T-helper 2 cell treated with Interferon-gamma antibody and Interleukin-4, amounts not matched to agents 5 μg/mL and 100 μg/mL, for 36 hours (primary cell): Measurements from ENCODE around the gene RABEPK.
"Not testable (repeated sequence)": the region's sequence is repeated elsewhere in the genome, so short reads cannot be mapped to it uniquely, and the experiment has no call there.

Source experiments
- DNase-seq: peaks from one replicate; pipeline ENCODE4 v3.0.0; 2021; ENCODE audit warnings: low spot score
- H3K27ac Mint-ChIP-seq: one replicate; pipeline ENCODE4 v1.8.0; 2021; ENCODE audit warnings: mild to moderate bottlenecking, mixed read lengths
- H3K27me3 Mint-ChIP-seq: one replicate; pipeline ENCODE4 v1.8.0; 2021; ENCODE audit warnings: low read depth, mixed read lengths
- H3K36me3 Mint-ChIP-seq: one replicate; pipeline ENCODE4 v1.8.0; 2021; ENCODE audit warnings: low read depth, mixed read lengths
- H3K4me1 Mint-ChIP-seq: one replicate; pipeline ENCODE4 v1.8.0; 2021; ENCODE audit warnings: low read depth, mixed read lengths
- H3K4me3 Mint-ChIP-seq: one replicate; pipeline ENCODE4 v1.8.0; 2022; ENCODE audit warnings: mild to moderate bottlenecking, moderate library complexity, mixed read lengths
- H3K9me3 Mint-ChIP-seq: one replicate; pipeline ENCODE4 v1.8.0; 2021; ENCODE audit warnings: mixed read lengths

Gene RABEPK

DNA sequence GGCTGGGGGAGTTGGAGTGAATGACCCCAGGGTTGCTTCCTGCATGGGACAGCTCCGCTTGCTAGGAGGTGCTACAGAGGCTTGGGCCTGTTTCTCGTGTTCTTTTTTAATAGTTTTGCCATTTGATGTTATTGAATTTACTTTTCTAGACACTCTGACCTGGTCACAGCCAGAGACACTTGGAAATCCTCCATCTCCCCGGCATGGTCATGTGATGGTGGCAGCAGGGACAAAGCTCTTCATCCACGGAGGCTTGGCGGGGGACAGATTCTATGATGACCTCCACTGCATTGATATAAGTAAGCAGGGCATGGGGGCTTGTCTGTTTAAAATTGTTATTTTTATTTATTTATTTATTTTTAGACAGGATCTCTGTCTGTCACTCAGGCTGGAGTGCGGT lies 27.4 kb downstream of the RABEPK start:
- Mint-ChIP-seq H3K9me3 (no peaks in the 10 kb centered on the region), H3K27ac (no peak overlapping the region), H3K4me3 (no peak overlapping the region), H3K4me1 (no peaks in the 10 kb centered on the region), H3K27me3 (no peaks in the 10 kb centered on the region), H3K36me3 (peaks cover 9% of the 10 kb centered on the region)
- DNase-seq = no peak

DNA sequence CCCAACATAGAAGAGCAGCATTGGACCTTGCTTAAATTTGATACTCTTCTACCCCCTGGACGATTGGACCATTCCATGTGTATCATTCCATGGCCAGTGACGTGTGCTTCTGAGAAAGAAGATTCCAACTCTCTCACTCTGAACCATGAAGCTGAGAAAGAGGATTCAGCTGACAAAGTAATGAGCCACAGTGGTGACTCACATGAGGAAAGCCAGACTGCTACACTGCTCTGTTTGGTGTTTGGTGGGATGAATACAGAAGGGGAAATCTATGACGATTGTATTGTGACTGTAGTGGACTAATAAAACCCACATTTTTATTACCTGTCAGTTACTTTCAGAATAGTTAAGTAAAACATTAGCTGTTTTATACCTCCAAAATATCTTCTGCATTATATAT lies 33.3 kb downstream of the RABEPK start:
- Mint-ChIP-seq H3K27ac (no peak overlapping the region), H3K27me3 (no peaks in the 10 kb centered on the region), H3K4me1 (peaks cover 33% of the 10 kb centered on the region), H3K9me3 (no peaks in the 10 kb centered on the region), H3K36me3 (peaks cover 51% of the 10 kb centered on the region), H3K4me3 (no peak overlapping the region)
- DNase-seq = no peak

DNA sequence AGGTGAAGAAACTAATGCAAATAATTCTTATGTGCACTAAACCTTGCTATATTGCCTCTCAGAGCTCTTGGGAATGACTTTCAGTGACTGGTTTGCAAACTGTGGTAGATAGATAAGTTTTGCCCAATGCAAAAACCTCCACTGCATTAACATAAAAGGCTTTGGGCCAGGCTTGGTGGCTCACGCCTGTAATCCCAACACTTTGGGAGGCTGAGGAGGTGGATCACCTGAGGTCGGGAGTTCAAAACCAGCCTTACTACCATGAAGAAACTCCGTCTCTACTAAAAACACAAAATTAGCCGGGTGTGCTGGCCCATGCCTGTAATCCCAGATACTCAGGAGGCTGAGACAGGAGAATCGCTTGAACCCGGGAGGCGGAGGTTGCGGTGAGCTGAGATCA lies 33.8 kb downstream of the RABEPK start:
- Mint-ChIP-seq H3K36me3 (peaks cover 56% of the 10 kb centered on the region), H3K4me1 (peaks cover 37% of the 10 kb centered on the region)
- not testable (repeated sequence) for H3K27me3 Mint-ChIP-seq, H3K4me3 Mint-ChIP-seq, DNase-seq, H3K27ac Mint-ChIP-seq, H3K9me3 Mint-ChIP-seq

DNA sequence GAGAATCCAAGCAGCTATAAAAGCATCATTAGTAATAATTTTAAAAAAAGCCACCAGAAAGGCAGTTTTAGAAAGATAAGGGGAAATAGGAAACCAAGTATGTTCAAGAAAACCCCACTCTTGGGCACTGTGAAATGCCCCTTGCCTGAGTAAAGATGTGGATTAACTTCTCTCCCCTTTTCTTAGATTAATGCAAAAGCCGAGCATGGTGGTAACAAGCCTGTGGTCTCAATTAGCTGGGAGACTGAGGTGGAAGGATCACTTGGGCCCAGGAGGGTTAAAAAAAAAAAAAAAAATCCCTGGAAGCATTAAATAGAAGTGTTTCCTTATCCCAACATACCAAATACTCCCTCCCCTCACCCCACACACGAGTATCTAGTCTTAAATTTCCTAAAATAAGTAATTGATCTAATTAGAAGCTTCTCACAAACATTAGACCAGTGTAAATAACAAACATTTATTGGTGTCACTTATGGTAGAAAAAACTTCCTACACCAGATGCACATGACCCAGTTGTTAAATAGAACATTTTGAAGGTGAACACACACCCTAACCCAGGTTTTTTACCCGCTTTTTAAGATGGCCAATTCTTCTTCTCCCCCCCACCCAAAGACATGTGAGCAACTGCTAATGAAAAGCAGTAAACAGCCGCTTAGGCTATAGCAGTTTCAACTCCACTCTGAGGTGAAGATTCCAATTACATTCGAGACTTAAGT lies 35.6 kb downstream of the RABEPK start:
- no peaks in the 10 kb centered on the region for H3K9me3 Mint-ChIP-seq
- H3K36me3 Mint-ChIP-seq = peaks cover 73% of the 10 kb centered on the region
- peaks cover 40% of the 10 kb centered on the region for H3K4me1 Mint-ChIP-seq
- peaks cover under 1% of the 10 kb centered on the region for H3K27me3 Mint-ChIP-seq
- peak overlapping the region; percentile 98 for H3K4me3 Mint-ChIP-seq
- peak overlapping the region; percentile 62 for H3K27ac Mint-ChIP-seq
- DNase-seq = no peak

DNA sequence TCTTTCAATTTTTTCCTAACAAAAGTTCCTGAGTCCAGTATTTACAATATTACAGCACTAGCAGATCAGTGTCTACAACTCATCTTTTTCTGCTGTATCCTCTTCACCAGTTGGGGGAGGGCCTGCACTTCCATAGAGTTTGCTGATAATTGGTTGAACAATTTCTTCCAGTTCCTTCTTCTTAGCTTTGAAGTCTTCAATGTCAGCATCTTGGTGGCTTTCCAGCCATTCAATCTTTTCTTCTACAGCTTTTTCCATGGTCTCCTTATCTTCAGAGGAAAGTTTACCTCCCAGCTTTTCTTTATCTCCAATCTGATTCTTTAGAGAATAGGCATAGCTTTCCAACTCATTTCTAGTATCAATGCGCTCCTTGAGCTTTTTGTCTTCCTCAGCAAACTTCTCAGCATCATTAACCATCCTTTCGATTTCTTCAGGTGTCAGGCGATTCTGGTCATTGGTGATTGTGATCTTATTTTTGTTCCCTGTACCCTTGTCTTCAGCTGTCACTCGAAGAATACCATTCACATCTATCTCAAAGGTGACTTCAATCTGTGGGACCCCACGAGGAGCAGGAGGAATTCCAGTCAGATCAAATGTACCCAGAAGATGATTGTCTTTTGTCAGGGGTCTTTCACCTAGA lies 36.3 kb downstream of the RABEPK start:
- not testable (repeated sequence) for H3K27me3 Mint-ChIP-seq, H3K9me3 Mint-ChIP-seq, DNase-seq
- Mint-ChIP-seq H3K4me3 (peak overlapping the region; percentile 98), H3K27ac (peak overlapping the region; percentile 62), H3K4me1 (peaks cover 40% of the 10 kb centered on the region), H3K36me3 (peaks cover 79% of the 10 kb centered on the region)

DNA sequence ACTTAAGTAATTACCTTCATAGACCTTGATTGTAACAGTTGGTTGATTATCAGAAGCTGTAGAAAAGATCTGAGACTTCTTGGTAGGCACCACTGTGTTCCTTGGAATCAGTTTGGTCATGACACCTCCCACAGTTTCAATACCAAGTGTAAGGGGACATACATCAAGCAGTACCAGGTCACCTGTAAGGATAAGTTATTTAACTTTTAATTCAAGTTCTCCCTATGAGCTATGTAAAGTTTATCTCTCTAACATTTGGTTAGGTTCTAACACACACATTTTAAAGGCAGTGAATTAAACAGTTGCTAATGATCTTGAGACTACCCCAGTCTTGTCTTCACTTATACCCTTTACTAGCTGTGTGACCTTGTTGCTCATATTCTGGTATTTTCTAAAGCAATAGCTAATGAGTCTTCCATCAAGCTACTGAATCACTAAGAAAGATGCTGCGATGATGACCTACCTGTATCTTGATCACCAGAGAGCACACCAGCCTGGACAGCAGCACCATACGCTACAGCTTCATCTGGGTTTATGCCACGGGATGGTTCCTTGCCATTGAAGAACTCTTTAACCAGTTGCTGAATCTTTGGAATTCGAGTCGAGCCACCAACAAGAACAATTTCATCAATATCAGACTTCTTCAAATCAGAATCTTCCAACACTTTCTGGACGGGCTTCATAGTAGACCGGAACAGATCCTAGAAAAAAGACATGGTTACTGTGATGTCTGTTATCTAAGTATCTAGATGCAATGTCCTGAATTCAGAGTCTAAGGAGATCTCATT lies 38.0 kb downstream of the RABEPK start:
- H3K36me3 Mint-ChIP-seq = peaks cover 75% of the 10 kb centered on the region
- H3K4me3 Mint-ChIP-seq = peak overlapping the region; percentile 98
- H3K27ac Mint-ChIP-seq = peak overlapping the region; percentile 62
- DNase-seq = no peak
- H3K9me3 Mint-ChIP-seq = no peaks in the 10 kb centered on the region
- peaks cover 5% of the 10 kb centered on the region for H3K27me3 Mint-ChIP-seq
- peaks cover 44% of the 10 kb centered on the region for H3K4me1 Mint-ChIP-seq

DNA sequence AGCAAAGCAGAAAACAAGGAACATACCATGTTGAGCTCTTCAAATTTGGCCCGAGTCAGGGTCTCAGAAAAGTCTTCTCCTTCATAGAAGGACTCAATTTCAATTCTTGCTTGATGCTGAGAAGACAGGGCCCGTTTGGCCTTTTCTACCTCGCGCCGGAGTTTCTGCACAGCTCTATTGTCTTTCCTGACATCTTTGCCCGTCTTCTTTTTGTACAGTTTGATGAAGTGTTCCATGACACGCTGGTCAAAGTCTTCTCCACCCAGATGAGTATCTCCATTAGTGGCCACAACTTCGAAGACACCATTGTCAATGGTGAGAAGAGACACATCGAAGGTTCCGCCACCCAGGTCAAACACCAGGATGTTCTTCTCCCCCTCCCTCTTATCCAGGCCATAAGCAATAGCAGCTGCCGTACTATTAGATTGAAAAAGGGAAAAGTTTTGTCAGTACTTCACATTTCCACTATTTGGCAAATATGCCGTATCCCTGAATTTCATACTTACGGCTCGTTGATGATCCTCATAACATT lies 38.6 kb downstream of the RABEPK start:
- H3K36me3 Mint-ChIP-seq = peaks cover 70% of the 10 kb centered on the region
- peak overlapping the region; percentile 98 for H3K4me3 Mint-ChIP-seq
- DNase-seq = no peak
- peak overlapping the region; percentile 62 for H3K27ac Mint-ChIP-seq
- no peaks in the 10 kb centered on the region for H3K9me3 Mint-ChIP-seq
- H3K27me3 Mint-ChIP-seq = peaks cover 5% of the 10 kb centered on the region
- peaks cover 44% of the 10 kb centered on the region for H3K4me1 Mint-ChIP-seq

DNA sequence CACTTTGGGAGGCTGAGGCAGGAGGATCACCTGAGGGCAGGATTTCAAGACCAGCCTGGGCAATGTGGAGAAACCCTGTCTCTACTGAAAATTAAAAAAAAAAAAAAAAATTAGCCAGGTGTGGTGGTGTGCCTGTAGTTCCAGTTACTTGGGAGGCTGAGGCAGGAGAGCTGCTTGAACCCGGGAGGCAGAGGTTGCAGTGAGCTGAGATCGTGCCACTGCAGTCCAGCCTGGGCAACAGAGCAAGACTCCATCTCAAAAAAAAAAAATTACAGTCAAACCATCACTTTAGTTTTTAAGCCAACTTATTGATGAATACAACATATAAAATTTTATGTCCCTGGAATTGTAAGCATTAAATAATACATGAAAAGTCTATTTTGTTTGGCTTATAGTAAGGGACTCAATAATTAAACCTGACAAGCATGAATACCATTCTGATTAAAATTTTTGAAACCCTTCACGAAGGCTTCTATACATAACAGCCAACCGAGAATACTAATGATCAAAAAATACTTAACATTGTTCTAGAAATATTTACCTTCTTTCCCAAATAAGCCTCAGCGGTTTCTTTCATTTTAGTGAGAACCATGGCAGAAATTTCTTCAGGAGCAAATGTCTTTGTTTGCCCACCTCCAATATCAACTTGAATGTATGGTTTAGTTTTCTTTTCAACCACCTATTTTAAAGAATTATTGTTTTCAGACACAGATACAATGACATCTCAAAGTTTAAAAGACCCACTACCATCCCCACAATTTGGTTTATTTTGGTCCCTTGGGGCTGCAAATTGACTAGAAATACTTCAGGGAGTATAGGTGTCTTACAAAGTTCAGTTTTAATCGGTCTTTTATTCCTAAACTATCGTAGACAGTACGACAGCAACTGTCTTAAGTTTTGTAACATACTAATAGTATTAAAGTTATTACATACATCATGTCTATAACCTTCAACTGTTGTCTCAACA lies 39.6 kb downstream of the RABEPK start:
- H3K36me3 Mint-ChIP-seq = peaks cover 68% of the 10 kb centered on the region

DNA sequence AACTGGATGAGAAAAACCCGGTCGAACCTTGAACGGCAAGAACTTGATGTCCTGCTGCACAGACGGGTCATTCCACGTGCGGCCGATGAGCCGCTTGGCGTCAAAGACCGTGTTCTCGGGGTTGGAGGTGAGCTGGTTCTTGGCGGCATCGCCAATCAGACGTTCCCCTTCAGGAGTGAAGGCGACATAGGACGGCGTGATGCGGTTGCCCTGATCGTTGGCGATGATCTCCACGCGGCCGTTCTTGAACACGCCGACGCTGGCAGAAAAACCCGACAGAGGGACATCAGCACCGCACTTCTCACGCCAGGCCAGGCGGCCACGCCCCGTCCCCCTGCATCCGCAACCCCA lies 40.3 kb downstream of the RABEPK start:
- Mint-ChIP-seq H3K27me3 (peaks cover 5% of the 10 kb centered on the region), H3K9me3 (no peaks in the 10 kb centered on the region), H3K36me3 (peaks cover 61% of the 10 kb centered on the region), H3K4me1 (peaks cover 40% of the 10 kb centered on the region), H3K27ac (peak overlapping the region; percentile 100), H3K4me3 (peak overlapping the region; percentile 98)
- DNase-seq = no peak

More for the DNA sequence above, 39.6 kb downstream of the RABEPK start:
- Mint-ChIP-seq H3K27me3 (peaks cover 5% of the 10 kb centered on the region), H3K9me3 (no peaks in the 10 kb centered on the region), H3K27ac (peak overlapping the region; percentile 100), H3K4me1 (peaks cover 44% of the 10 kb centered on the region), H3K4me3 (peak overlapping the region; percentile 98)
- DNase-seq = no peak

DNA sequence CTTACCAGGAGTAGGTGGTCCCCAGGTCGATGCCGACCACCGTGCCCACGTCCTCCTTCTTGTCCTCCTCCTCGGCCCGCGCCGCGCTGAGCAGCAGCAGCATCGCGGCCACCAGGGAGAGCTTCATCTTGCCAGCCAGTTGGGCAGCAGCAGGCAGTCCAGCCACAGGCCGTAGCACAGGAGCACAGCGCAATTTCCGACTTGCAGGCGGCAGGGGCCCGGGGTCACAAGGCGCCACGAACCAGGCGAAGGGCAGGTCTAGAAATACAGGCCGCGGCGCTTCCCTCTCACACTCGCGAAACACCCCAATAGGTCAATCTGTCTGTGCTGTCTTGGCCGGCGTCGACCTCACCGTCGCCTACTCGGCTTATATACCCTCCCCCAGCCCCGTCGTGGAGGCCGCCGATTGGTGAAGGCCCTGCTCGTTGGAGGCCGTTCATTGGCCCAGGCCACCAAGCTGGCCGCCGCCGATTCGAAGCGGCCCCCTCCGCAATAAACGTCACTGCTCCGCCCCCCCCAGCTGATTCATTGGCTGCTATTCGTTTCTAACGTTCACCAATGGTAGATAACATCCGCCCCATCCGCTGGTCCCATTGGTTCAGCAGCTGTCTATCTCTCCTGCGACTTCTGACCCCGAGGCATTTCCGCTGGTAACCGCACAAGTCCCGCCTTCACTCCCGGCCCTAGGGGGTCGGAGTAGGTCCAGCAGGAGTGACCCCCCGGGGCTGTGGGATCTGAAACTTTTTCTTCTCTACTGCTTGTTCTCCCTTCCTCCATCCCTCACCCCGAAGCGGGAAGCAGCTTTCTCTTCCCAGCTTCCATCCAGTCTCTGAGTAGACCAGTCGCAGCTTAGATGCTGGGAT lies 40.9 kb downstream of the RABEPK start, which contains the start of gene HSPA5:
TSS of gene HSPA5 (minus strand) at position 344 of the 863 bp plus-strand sequence. CDS start at position 127, 217 bp downstream.
- H3K36me3 Mint-ChIP-seq = peaks cover 55% of the 10 kb centered on the region
- H3K4me3 Mint-ChIP-seq = peak within 1 kb of the TSS; percentile 98
- peaks cover 34% of the 10 kb centered on the region for H3K4me1 Mint-ChIP-seq
- peak; percentile 99 for DNase-seq
- peaks cover 5% of the 10 kb centered on the region for H3K27me3 Mint-ChIP-seq
- H3K9me3 Mint-ChIP-seq = no peaks in the 10 kb centered on the region
- H3K27ac Mint-ChIP-seq = peak within 1 kb of the TSS; percentile 100

DNA sequence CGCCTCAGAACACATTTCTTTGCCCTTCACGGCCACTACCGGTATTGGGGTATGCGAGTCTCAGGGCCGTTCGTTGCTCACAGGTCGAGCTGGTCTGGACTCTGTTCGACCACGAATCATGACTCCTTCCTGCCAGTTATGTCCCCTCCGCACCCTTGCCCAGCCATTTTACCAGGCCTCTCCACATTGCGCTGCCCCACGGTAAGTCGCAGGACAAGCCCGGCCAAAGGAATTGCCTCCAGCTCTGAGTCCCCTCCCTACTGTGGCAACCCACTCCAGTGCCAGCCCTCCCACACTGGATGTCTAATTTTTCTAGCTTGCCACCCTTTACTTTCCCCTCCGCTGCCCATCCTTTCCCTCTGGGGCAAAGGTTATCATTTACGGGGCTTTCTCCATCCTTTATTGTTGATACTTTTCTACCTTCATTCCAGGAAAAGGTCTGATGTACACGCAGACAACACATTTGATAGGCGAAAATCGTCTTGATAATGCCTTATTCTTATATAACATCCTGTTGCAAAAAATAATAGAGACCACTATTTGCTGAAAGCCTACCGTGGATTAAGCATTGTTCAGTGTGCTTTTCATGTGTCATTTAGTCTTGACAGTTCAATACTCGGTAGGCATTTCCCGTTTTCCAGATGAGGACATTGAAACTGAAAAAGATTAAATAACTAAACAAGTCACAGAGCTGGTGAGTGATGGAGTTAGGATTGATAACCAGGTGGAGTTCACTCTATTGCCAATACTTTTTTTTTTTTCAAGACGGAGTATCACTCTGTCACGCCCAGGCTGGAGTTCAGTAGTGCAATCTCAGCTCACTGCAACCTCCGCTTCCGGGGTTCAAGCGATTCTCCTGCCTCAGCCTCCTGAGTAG lies 41.8 kb downstream of the RABEPK start:
- peaks cover 26% of the 10 kb centered on the region for H3K4me1 Mint-ChIP-seq
- peaks cover 46% of the 10 kb centered on the region for H3K36me3 Mint-ChIP-seq
- H3K27me3 Mint-ChIP-seq = peaks cover 5% of the 10 kb centered on the region
- peak overlapping the region; percentile 100 for H3K27ac Mint-ChIP-seq
- peak overlapping the region; percentile 98 for H3K4me3 Mint-ChIP-seq
- DNase-seq = no peak
- no peaks in the 10 kb centered on the region for H3K9me3 Mint-ChIP-seq
